Fibroblast of villous mesenchyme (primary cell): ENCODE measurements around the gene BICC1. TPM values are rescaled to one million over a fixed set of nuclear protein-coding genes. Genes with fewer than 3 reads are reported as not detected.

Experiments used
- DNase-seq: peaks from one replicate; pipeline ENCODE4 v3.0.0-alpha.2; 2010; ENCODE audit warnings: low read depth
- H3K4me3 ChIP-seq: 2 replicates; pipeline ENCODE4 v1.5.1; 2011; ENCODE audit warnings: low read depth, mild to moderate bottlenecking, low read length
- CTCF ChIP-seq: IDR thresholded peaks from 2 replicates; pipeline ENCODE4 v1.5.1; 2012; ENCODE audit warnings: low read depth, mild to moderate bottlenecking, low read length; ENCODE audit not compliant: insufficient read depth
- total RNA-seq: library from RNA; depleted of rRNA; stranded (reverse); fragments of >200 nt; gene quantifications from 2 replicates; pipeline ENCODE4 v1.2.3, GENCODE V29; 2012

BICC1 gene
- total RNA-seq, 1 donor = 39.3 TPM

- TF ChIP-seq CTCF = no peak
- H3K4me3 ChIP-seq = no peak overlapping the region
- no peak for DNase-seq
Observed at GRCh38 chr10:58753425-58753824, 240.8 kb downstream of the BICC1 start.

- no peak for TF ChIP-seq CTCF
- H3K4me3 ChIP-seq = no peak overlapping the region
- DNase-seq = peak; percentile 56
Observed at GRCh38 chr10:58754469-58755339, 242.0 kb downstream of the BICC1 start.

- peak; percentile 20 for DNase-seq
- TF ChIP-seq CTCF = no peak
- no peak overlapping the region for H3K4me3 ChIP-seq
Observed at GRCh38 chr10:58755340-58755610, 242.6 kb downstream of the BICC1 start.

GRCh38 chr10:58755677-58756076 is 243.0 kb downstream of the BICC1 start:
- DNase-seq = peak; percentile 75

GRCh38 chr10:58756130-58756719 is 243.6 kb downstream of the BICC1 start:
- TF ChIP-seq CTCF = no peak
- peak overlapping the region; percentile 43 for H3K4me3 ChIP-seq
- DNase-seq = peak; percentile 73

More at GRCh38 chr10:58755677-58756076, 243.0 kb downstream of the BICC1 start:
- H3K4me3 ChIP-seq = peak overlapping the region; percentile 43
- no peak for TF ChIP-seq CTCF

- no peak for DNase-seq
- no peak for TF ChIP-seq CTCF
Observed at GRCh38 chr10:58757352-58758065, 244.8 kb downstream of the BICC1 start.

More at GRCh38 chr10:58757352-58758065, 244.8 kb downstream of the BICC1 start:
- H3K4me3 ChIP-seq = no peak overlapping the region
